Neural crest cell (in vitro differentiated cells): Measurements from ENCODE around the gene MSH3. TPM values are rescaled to one million over a fixed set of nuclear protein-coding genes. Genes with fewer than 3 reads are reported as not detected.

Experiments used
- DNase-seq: peaks from one replicate; pipeline ENCODE4 v3.0.0; 2021; ENCODE audit warnings: low read depth, mixed read lengths, low spot score
- H3K27ac Mint-ChIP-seq: one replicate; pipeline ENCODE4 v1.8.0; 2021; ENCODE audit warnings: mild to moderate bottlenecking, mixed read lengths; ENCODE audit not compliant: unreplicated experiment
- H3K27me3 Mint-ChIP-seq: 2 replicates; pipeline ENCODE4 v1.8.0; 2021; ENCODE audit warnings: low read depth, mild to moderate bottlenecking, mixed read lengths
- H3K36me3 Mint-ChIP-seq: 2 replicates; pipeline ENCODE4 v1.8.0; 2021; ENCODE audit warnings: low read depth, mild to moderate bottlenecking, mixed read lengths
- H3K4me1 Mint-ChIP-seq: 2 replicates; pipeline ENCODE4 v1.8.0; 2021; ENCODE audit warnings: mixed read lengths
- H3K4me3 Mint-ChIP-seq: one replicate; pipeline ENCODE4 v1.8.0; 2021; ENCODE audit warnings: mild to moderate bottlenecking, mixed read lengths
- H3K9me3 Mint-ChIP-seq: 2 replicates; pipeline ENCODE4 v1.8.0; 2021; ENCODE audit warnings: mixed read lengths
- total RNA-seq: library from RNA; stranded (reverse); gene quantifications from 2 replicates; pipeline ENCODE4 v1.2.1, GENCODE V29; 2021
- TF ChIP-seq, protein P1 (sequence below): fragments of 200-600 bp; sonication (generic); conservative IDR thresholded peaks from 2 replicates; pipeline ENCODE4 v1.5.0; 2021; ENCODE audit warnings: antibody characterized with exemption, mild to moderate bottlenecking

MSH3 gene
- total RNA-seq, 1 donor from 2014 or later: 17.9 TPM

DNA sequence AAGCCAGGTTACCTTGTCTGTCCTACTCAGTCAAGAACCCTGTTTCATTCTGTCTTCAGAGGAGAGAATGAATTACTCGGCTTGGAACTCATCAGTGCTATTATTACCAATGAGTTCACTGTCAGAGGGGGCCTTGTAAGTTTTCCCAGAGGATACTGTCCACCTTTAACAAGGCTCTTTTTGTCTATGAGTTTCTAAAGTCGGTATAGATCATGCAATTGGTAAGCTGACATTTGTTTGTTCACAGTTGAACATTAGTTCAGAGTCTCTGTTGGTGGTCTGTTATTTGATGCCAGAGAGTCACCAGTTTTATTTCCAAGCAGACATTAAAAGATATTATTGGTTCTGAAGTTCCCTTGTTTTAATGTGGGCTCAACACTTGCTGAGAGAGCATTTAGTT, 58.5 kb downstream of the MSH3 start:
- no peak overlapping the region for H3K27ac Mint-ChIP-seq
- peaks cover 11% of the 10 kb centered on the region for H3K36me3 Mint-ChIP-seq
- no peaks in the 10 kb centered on the region for H3K9me3 Mint-ChIP-seq
- H3K27me3 Mint-ChIP-seq: no peaks in the 10 kb centered on the region
- H3K4me1 Mint-ChIP-seq: peaks cover 13% of the 10 kb centered on the region
- TF ChIP-seq, protein P1, sequence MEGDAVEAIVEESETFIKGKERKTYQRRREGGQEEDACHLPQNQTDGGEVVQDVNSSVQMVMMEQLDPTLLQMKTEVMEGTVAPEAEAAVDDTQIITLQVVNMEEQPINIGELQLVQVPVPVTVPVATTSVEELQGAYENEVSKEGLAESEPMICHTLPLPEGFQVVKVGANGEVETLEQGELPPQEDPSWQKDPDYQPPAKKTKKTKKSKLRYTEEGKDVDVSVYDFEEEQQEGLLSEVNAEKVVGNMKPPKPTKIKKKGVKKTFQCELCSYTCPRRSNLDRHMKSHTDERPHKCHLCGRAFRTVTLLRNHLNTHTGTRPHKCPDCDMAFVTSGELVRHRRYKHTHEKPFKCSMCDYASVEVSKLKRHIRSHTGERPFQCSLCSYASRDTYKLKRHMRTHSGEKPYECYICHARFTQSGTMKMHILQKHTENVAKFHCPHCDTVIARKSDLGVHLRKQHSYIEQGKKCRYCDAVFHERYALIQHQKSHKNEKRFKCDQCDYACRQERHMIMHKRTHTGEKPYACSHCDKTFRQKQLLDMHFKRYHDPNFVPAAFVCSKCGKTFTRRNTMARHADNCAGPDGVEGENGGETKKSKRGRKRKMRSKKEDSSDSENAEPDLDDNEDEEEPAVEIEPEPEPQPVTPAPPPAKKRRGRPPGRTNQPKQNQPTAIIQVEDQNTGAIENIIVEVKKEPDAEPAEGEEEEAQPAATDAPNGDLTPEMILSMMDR: no peak
- no peak for DNase-seq
- H3K4me3 Mint-ChIP-seq: no peak overlapping the region

DNA sequence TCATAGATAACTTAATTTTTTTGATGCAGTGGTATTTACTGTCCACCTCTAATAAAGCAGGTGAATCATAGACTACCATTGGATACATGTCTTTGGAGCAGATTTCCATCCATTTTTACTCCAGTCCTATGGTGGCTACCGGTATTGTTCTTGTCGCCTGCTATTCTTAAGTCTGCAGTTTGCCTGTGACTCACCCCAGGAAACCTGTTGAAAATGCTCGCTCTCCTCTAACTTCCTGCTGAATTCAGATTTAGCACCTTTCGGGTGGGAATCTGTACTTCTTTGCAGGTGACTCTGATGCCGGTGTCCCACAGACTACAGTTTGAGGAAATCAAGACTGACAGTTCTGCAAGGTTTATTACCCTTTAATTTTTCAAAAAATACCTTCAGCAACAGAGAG, 59.2 kb downstream of the MSH3 start:
- H3K27me3 Mint-ChIP-seq: no peaks in the 10 kb centered on the region
- H3K27ac Mint-ChIP-seq: no peak overlapping the region
- H3K4me3 Mint-ChIP-seq: no peak overlapping the region
- H3K4me1 Mint-ChIP-seq: peaks cover 13% of the 10 kb centered on the region
- no peaks in the 10 kb centered on the region for H3K9me3 Mint-ChIP-seq
- peaks cover 13% of the 10 kb centered on the region for H3K36me3 Mint-ChIP-seq
- no peak for DNase-seq
- TF ChIP-seq, protein P1: no peak

DNA sequence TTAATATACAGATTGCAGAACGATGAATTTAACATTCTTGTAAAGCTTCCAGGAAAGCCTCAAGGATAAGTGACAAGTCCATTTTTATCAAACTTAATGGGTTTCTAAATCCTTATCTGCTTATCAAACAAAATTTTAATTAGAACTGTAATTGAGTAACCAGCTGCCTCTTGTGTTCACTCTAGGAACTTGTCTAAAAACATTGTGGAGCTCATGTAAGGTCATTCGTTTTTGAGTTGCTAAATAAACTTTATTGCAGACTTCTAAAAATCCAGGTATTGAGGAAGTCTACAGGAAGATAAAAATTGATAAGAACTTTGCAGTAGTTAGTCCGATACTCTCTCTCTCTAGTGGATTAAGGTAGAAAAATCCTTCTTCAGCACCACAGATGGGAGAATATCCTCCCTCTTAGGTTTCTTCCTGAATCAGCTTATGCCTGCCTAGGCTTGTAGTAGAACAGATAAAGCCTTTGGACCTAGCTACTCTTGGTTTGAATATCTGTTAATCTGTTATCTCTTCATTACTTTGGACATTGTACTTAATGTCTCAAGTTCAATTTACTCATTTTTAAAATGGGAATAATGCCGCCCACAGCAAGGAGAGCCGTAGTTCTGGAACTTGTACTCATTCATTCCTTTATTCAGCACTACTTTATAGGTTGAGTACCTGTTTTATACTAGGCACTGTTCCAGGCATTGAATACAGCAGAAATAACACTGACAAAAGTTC, 60.3 kb downstream of the MSH3 start:
- DNase-seq: no peak
- Mint-ChIP-seq H3K4me3 (no peak overlapping the region), H3K27ac (no peak overlapping the region), H3K4me1 (peaks cover 13% of the 10 kb centered on the region), H3K27me3 (no peaks in the 10 kb centered on the region), H3K9me3 (peaks cover 3% of the 10 kb centered on the region), H3K36me3 (peaks cover 13% of the 10 kb centered on the region)
- TF ChIP-seq, protein P1: no peak

DNA sequence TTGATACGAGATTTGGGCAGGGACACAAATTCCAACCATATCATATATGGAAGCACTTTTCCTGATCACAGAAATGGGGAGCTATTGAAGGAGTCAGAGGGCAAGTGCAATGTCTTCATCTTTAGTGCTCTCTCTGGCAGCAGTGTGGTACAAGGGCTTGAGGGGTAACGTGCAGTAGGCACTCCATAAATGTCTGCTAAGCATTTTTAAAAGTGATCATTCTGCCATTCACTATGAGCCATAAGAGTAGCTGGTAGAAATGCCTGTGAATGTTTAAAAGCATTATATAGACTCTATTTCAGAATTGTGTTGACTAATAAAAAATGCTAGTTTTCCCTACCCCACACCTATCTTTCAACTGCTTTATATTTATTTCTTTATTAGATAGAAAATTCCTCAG, 61.4 kb downstream of the MSH3 start:
- Mint-ChIP-seq H3K9me3 (peaks cover 9% of the 10 kb centered on the region), H3K27me3 (no peaks in the 10 kb centered on the region), H3K36me3 (peaks cover 22% of the 10 kb centered on the region), H3K27ac (no peak overlapping the region), H3K4me1 (peaks cover 16% of the 10 kb centered on the region), H3K4me3 (no peak overlapping the region)
- TF ChIP-seq, protein P1: no peak
- DNase-seq: no peak

DNA sequence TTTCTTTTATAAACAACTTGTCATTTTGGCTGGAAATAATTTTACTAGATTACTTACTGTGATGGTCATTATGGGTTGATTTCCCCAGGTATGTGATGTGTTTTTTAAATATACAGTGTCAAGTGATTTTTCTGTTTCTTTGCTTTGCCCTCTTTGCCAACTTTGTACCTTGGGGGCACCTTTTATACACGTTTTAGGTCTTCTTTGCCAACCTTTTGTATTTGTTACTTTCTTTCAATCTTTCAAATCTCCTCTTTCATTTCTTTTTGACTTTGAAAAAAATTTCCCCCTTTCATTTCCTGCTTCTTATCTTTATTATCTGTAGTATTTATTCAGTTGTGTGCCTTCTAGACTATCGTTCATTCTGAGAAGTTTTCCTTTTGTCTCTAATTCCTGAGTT, 65.7 kb downstream of the MSH3 start:
- Mint-ChIP-seq H3K27me3 (no peaks in the 10 kb centered on the region), H3K9me3 (peaks cover 9% of the 10 kb centered on the region), H3K27ac (no peak overlapping the region), H3K4me1 (peaks cover 9% of the 10 kb centered on the region), H3K36me3 (peaks cover 26% of the 10 kb centered on the region), H3K4me3 (no peak overlapping the region)
- DNase-seq: no peak
- TF ChIP-seq, protein P1: no peak
